HG02759 (cell line): ENCODE data around the gene P4HB.
"Not testable (repeated sequence)": the region's sequence is repeated elsewhere in the genome, so short reads cannot be mapped to it uniquely, and the experiment has no call there.

ENCODE experiments used
- ATAC-seq: cut with Tn5 transposase; IDR thresholded peaks from one replicate; pipeline ENCODE4 v1.9.1; 2021; ENCODE audit warnings: mild to moderate bottlenecking, moderate library complexity; ENCODE audit not compliant: unreplicated experiment

The P4HB gene

DNA sequence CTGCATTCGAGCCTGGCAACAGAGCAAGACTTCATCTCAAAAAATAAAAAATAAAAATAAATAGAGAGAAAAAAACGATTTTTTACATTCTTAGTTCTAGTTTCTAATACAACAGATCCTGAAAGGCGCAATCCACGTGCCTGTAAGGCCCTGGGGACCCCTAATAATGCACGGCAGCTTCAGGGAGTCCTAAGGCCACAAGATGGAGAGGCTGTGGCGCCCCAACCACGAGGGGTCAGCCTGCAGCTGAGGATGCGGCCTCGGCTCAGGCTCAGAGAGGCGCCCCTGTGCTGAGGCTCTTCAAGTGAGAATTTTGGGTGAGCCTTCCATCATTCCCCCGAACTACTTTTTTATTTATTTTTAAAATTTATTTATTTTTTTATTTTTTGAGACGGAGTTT lies 10.9 kb downstream of the P4HB start:
- ATAC-seq = no peak

GRCh38 chr17:81846743-81847689 lies 13.3 kb downstream of the P4HB start:
- no peak for ATAC-seq

DNA sequence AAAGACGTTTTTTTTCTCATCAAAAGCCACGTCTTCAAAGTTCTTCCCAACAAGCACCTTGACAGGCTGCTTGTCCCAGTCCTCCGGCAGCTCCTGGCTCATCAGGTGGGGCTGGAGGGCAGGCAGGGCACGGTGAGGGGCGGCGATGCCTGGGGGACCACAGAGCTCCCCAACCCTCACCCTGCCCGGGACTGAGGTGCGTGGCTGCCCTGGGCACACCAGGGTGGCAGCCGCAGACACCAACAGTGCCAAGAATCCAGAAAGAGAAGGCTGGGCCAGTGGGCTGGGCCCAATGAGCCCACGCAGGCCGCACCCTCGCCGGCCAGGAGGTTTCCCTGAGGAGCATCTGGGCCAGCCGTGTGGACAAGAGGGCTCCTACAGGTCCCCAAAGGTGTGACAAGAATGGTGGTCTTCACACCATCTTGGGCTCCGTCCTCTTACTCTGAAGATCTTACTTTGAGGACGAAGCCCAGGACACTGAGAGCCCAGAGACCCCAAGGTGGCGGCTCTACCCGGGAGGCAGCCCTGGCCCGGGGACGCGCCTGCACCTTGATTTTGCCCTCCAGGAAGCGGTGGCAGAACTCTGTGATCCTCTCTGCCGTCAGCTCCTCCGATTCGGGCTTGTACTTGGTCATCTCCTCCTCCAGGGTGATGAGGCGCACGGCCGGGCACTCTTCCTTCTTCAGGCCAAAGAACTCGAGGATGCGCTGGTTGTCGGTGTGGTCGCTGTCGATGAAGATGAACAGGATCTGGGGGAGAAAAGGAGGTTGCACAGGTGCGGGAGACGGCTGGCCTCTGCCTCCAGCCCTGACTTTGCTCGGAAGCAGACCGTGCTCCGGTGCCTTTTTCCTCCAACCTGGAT lies 14.2 kb downstream of the P4HB start:
- ATAC-seq = no peak

DNA sequence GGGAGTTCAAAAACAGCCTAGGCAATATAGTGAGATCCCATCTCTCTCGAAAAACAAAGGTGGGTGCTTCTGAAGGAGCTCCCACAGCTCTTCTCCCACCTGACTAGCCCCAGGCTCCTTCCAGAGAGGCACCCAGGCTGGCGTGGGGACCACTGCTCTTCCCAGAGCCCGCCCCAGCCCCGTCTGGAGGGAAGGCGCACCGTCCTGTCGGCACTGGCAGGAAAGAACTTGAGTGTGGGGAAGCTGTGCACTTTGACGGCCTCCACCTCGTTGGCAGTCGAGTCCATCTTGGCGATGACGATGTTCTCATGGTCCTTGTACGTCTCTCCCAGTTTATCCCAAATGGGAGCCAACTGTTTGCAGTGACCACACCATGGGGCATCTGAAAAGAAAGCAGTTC lies 15.0 kb downstream of the P4HB start:
- no peak for ATAC-seq

DNA sequence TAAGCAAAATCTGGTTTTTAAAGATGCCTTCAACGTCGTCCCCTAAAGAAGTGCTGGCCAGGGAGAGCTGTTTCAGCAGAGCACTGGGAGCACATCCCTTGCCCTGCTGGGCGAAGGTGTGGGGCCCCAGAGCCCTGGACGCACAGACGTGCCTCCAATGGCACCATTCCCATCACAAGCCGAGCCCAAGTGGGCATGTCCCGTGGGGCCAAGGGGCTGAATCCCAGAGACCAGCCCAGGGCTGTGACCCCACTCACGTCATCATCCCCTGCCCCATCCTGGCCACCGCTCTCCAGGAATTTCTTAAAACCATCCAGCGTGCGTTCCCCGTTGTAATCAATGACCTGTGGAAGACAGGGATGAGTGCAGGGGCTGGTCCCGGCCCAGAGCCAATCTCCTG lies 15.4 kb downstream of the P4HB start:
- no peak for ATAC-seq

DNA sequence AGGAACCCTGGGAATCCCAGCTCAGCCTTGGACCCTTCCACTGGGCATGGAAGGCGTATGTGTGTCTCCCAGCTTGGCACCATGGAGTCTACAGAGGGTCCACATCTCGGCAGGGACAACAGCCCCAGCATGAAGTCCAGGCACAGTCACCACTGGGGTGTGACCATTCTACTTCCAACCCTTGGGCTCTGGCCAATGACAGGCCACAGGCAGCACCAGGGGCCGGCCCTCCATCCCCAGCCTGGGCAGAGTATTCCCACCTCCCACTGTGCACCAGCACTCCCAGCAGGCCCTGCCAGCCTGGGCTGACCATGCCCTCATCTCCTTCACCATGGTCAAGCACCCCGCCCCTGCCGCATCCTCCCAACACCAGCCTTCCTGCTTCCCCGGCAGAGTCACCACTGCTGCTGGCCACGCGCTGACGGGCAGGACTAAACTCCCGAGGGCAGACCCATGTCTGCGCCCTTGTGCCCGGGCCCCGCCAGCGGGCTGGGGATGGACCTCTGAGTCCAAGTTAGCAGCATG lies 15.9 kb downstream of the P4HB start:
- no peak for ATAC-seq

DNA sequence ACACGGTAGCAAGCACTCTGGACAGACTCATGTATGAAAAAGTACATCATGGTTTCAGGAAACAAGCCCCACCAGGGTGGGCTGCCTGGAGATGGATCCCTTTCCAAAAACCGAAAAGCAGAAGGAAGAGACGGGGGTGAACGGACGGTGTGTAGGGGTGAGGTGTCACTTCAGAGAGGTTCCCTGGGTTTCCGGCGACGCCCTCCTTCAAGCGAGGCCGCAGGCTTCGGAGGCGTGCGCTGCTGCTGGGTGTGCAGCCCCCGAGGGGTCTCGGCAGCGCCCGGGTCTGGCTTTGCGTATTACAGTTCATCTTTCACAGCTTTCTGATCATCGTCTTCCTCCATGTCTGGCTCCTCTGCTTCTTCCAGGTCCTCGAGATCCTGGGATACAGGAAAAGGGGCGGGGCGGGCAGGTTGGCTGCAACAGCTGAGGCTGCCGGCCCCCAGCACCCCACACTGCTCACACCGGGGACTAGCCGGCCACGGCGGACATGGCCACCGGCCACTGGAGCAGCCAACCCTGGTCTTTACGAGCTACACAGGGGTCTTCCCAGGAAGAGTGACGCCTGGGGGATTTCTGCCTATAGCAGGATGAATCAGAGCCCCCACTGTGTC lies 16.5 kb downstream of the P4HB start:
- no peak for ATAC-seq

GRCh38 chr17:81842725-81843504 lies 17.4 kb downstream of the P4HB start:
- no peak for ATAC-seq

DNA sequence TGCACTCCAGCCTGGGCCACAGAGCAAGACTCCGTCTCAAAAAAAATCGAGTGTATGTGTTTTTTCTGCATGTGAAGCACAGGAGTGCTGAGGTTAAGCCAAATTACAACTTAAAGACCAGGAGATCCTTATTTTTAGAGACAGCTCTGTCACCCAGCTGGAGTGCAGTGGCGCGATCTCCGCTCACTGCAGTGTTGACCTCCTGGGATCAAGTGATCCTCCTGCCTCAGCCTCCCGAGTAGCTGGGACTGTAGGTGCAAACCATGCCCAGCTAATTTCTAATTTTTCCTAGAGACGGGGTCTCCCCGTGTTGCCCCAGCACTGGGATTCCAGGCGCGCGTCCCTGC lies 18.0 kb downstream of the P4HB start:
- ATAC-seq = no peak

- ATAC-seq = no peak
Measured at GRCh38 chr17:81841866-81842265, 18.5 kb downstream of the P4HB start.

GRCh38 chr17:81840826-81841778 lies 19.2 kb downstream of the P4HB start:
- ATAC-seq = no peak

GRCh38 chr17:81840059-81840458 lies 20.3 kb downstream of the P4HB start:
- ATAC-seq = not testable (repeated sequence)

DNA sequence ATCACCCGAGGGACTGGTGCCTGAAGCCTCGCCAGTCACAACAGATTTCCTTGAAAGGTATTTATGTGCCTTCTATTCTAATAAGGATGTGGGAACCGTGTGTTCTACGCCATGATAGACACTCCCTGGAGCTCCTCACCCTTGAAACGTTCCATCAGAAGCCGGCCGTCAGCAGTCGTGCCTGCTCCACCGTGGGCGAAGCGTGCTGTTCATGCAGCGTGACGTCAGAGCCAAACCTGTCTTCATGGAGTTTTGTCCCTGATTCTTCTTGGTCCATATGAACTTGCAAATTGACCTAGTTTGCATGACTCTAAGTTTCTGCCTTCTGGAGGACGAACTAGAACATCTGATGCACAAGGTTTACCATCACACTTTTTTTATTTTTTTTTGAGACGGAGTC lies 21.0 kb downstream of the P4HB start:
- ATAC-seq = no peak

GRCh38 chr17:81838753-81839255 lies 21.5 kb downstream of the P4HB start:
- no peak for ATAC-seq

- no peak for ATAC-seq
Measured at GRCh38 chr17:81837641-81838040, 22.7 kb downstream of the P4HB start.

DNA sequence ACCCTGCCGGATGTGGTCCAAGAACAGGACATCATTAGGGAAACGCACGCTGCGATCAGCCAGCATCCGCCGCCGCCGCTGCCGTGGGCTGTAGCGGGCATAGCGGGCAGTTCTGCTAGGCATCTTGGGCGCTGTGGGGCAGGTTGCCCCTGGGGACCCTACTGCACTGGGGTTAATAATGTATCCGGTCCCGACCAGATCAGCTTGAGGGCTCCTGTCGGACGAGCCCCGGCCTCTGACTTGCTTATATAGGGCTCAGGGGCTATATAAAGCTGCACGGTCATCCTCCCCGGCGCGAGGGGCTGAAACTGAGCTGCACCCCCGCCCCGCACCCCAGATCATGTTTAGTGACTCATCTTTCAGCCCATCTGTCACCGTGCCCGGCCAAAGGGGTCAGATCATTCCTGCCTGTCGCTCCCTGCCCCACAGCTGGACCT lies 25.5 kb downstream of the P4HB start, which contains the start of gene PPP1R27:
Gene PPP1R27 (minus strand): TSS at position 220 of the 437 bp plus-strand sequence. CDS start 97 bp downstream, at position 123.
- no peak for ATAC-seq

DNA sequence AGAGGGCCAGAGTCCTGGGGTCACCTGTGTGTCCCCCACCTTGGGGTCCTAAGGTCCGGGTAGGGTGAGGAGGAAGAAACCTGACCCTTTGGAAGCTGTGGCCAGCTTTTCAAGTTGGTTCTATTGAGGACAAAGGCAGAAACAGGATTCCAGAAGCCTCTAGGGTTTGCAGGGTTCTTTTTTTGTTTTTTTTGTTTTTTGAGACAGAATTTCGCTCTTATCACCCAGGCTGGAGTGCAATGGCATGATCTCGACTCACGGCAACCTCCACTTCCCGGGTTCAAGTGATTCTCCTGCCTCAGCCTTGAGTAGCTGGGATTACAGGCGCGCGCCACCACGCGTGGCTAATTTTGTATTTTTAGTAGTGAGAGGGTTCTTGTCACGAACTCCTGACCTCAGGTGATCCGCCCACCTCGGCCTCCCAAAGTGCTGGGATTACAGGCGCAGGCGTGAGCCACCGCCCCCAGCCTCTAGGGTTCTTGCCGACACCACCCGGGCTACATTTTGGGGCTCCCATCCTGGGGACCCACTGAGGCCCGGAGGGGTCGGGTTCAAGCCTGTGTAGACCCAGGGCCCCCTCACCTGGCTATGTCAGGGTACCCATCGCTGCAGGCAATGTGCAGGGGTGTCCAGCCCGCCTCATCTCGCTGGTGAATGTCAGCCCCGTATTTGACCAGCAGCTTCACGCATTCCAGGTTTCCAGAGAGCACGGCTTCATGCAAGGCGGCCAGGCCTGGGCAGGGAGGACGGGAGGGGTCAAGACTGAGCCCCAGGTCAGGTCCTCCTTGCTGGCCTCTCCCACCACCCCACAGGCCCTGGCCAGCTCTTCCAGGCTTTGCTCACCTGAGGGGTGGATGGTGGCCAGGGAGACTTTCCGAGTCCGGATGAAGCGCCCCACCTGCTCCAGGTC lies 26.2 kb downstream of the P4HB start:
- ATAC-seq = no peak
